Measurements from ENCODE around the gene CCNL2. TPM values are rescaled to one million over a fixed set of nuclear protein-coding genes. Genes with fewer than 3 reads are reported as not detected.

The CCNL2 gene
- total and polyA plus RNA-seq, 2 of the 13 experiments (the other 11 are each of a cell fraction or from before 2014, with no cell fraction given), result 105 to 340 TPM

DNA sequence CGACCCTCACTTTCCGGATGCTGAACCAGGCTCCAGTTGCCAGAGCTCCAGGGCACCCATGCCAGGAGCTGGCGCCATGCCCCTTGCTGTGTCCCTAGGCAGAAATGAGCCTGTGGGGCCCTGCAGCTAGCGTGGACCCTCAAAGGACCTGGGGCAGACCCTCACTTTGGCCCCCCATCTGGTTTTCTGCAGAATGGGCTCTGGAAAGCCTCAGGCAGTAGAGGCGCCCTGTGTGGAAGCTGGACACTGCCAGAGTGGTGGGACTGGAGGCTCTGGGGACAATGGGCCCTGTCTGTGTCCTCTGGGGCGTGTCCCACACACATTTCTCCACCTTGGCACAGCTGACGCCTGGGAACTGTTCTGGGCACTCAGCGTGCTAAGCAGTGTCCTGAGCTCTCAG is 17.8 kb downstream of the CCNL2 start:
- Histone ChIP-seq H3K36me3 (replicated peaks in 1 of 2; ENCODE audit: control insufficient read depth in 1 of 2, insufficient read depth in 2 of 2, low read length in 2 of 2) (peaks cover 4 to 7% of the 10 kb centered on the region in 2 experiments), H3K4me2 (ENCODE audit: low read depth, low read length) (no peak overlapping the region), H3K4me3 (replicated peaks in 1 of 3; ENCODE audit: insufficient read depth in 1 of 3, low read depth in 2 of 3, low read length in 3 of 3) (no peak overlapping the region), H2AFZ (ENCODE audit: low read length) (no peak overlapping the region), H3K9me3 (ENCODE audit: low read length) (no peaks in the 10 kb centered on the region), H3K27ac (ENCODE audit: extremely low read length, insufficient read depth, low read length) (no peak overlapping the region), H3K9ac (ENCODE audit: insufficient read depth, low read depth, low read length) (no peak overlapping the region), H3K79me2 (ENCODE audit: insufficient read depth, low read length) (no peaks in the 10 kb centered on the region), H3K27me3 (ENCODE audit: control insufficient read depth in 1 of 2, insufficient read depth in 2 of 2, low read length in 2 of 2) (no peaks in the 10 kb centered on the region), H3K4me1 (ENCODE audit: insufficient read depth, low read length) (peaks cover 34% of the 10 kb centered on the region), H4K20me1 (ENCODE audit: insufficient read depth, low read length) (no peaks in the 10 kb centered on the region)
- ChIA-PET CTCF (ENCODE audit: low intra/inter-chr PET ratio, low total read pairs) (no interaction called here), POLR2A (no interaction called here)
- BruUV-seq (replicated peaks), result no TSS peak
- DNase-seq (ENCODE audit: low spot score), result no peak
- FAIRE-seq, result no peak
- no peak for TF ChIP-seq ZNF367 (CRISPR knock-in tag; IDR thresholded peaks at IDR 0.05; ENCODE audit: borderline replicate concordance)
- 100% methylated on average over 1 of the region's 8 CpGs for WGBS (ENCODE audit: low lambda C conversion rate)
- no peak for ATAC-seq
- in situ Hi-C loops (cut with HindIII; ENCODE audit: extremely low pct_ligation_motif_present, low pct_unique_long_range_greater_than_20kb) (no loop called here), intact Hi-C loops (cut with micrococcal nuclease; ENCODE audit: unreplicated experiment) (no loop called here)

DNA sequence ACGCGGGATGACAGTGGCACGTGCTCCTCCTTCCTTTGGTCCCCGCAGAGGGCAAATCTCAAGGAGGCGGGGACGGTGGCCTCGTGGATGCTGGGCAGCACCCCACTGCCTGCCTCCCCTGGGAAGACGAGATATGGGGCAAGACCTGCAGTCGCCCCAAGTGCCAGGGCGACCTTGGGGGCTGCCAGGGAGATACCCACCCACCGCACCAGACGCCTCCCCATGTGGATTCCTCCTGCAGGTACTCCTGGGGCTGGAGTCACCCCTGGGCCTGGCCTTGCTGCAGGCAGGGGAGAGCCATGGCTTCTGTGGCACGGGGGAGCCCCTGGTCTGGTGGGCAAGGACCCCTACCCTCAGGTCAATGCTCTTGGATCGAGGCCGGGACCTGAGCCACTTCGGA is 18.3 kb downstream of the CCNL2 start:
- no peak for ATAC-seq
- CTCF ChIA-PET (ENCODE audit: low intra/inter-chr PET ratio, low total read pairs), result no interaction called here
- H3K9me3 ChIP-seq (ENCODE audit: low read length), result no peaks in the 10 kb centered on the region

More for the DNA sequence above, 18.3 kb downstream of the CCNL2 start:
- POLR2A ChIA-PET, result no interaction called here
- Histone ChIP-seq H3K9ac (ENCODE audit: insufficient read depth, low read depth, low read length) (no peak overlapping the region), H3K4me1 (ENCODE audit: insufficient read depth, low read length) (peaks cover 37% of the 10 kb centered on the region), H3K79me2 (ENCODE audit: insufficient read depth, low read length) (no peaks in the 10 kb centered on the region), H3K4me2 (ENCODE audit: low read depth, low read length) (no peak overlapping the region), H3K4me3 (replicated peaks in 1 of 3; ENCODE audit: insufficient read depth in 1 of 3, low read depth in 2 of 3, low read length in 3 of 3) (no peak overlapping the region), H3K27me3 (ENCODE audit: control insufficient read depth in 1 of 2, insufficient read depth in 2 of 2, low read length in 2 of 2) (no peaks in the 10 kb centered on the region), H2AFZ (ENCODE audit: low read length) (no peak overlapping the region), H4K20me1 (ENCODE audit: insufficient read depth, low read length) (no peaks in the 10 kb centered on the region), H3K27ac (ENCODE audit: extremely low read length, insufficient read depth, low read length) (no peak overlapping the region), H3K36me3 (replicated peaks in 1 of 2; ENCODE audit: control insufficient read depth in 1 of 2, insufficient read depth in 2 of 2, low read length in 2 of 2) (peaks cover 2 to 3% of the 10 kb centered on the region in 2 experiments; a peak in 4 of 5 replicates)
- 100% methylated on average over 3 of the region's 16 CpGs for WGBS (ENCODE audit: low lambda C conversion rate)
- in situ Hi-C loops (cut with HindIII; ENCODE audit: extremely low pct_ligation_motif_present, low pct_unique_long_range_greater_than_20kb), result no loop called here
- no TSS peak for BruUV-seq (replicated peaks)
- FAIRE-seq (no peak), DNase-seq (ENCODE audit: low spot score) (no peak)
- TF ChIP-seq ZNF496 (CRISPR knock-in tag; IDR thresholded peaks at IDR 0.05; ENCODE audit: insufficient replicate concordance), result no peak
- no peak for TF ChIP-seq ZNF260 (CRISPR knock-in tag; IDR thresholded peaks at IDR 0.05; ENCODE audit: borderline replicate concordance, low read depth)
- TF ChIP-seq ZNF557 (CRISPR knock-in tag; IDR thresholded peaks at IDR 0.05), result no peak
- no peak for TF ChIP-seq CEBPB (IDR thresholded peaks at IDR 0.05; ENCODE audit: borderline replicate concordance, low read depth, low read length)
- TF ChIP-seq, protein P1, sequence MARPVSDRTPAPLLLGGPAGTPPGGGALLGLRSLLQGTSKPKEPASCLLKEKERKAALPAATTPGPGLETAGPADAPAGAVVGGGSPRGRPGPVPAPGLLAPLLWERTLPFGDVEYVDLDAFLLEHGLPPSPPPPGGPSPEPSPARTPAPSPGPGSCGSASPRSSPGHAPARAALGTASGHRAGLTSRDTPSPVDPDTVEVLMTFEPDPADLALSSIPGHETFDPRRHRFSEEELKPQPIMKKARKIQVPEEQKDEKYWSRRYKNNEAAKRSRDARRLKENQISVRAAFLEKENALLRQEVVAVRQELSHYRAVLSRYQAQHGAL (CRISPR knock-in tag; IDR thresholded peaks at IDR 0.05; ENCODE audit: not compliant biosample characterization), result no peak
- no peak for TF ChIP-seq ZNF747 (CRISPR knock-in tag; IDR thresholded peaks at IDR 0.05; ENCODE audit: borderline replicate concordance)
- no peak for TF ChIP-seq ARNTL (CRISPR knock-in tag; IDR thresholded peaks at IDR 0.05)
- TF ChIP-seq PCBP1 (IDR thresholded peaks at IDR 0.05; ENCODE audit: borderline replicate concordance, low read depth, low read length), result no peak
- TF ChIP-seq ONECUT2 (CRISPR knock-in tag; IDR thresholded peaks at IDR 0.05), result no peak
- TF ChIP-seq ZNF124 (CRISPR knock-in tag; IDR thresholded peaks at IDR 0.05), result no peak
- no peak for TF ChIP-seq MEF2D (CRISPR knock-in tag; IDR thresholded peaks at IDR 0.05)
- TF ChIP-seq PHF21A (CRISPR knock-in tag; IDR thresholded peaks at IDR 0.05), result no peak
- TF ChIP-seq RAD21 (CRISPR knock-in tag; IDR thresholded peaks at IDR 0.05), result no peak
- no peak for TF ChIP-seq CAMTA2 (CRISPR knock-in tag; IDR thresholded peaks at IDR 0.05; ENCODE audit: borderline replicate concordance)
- no peak for TF ChIP-seq ZNF589 (CRISPR knock-in tag; conservative IDR thresholded peaks at IDR 0.05)
- no peak for TF ChIP-seq HOXA7 (CRISPR knock-in tag; IDR thresholded peaks at IDR 0.05)
- TF ChIP-seq GABPA (IDR thresholded peaks at IDR 0.05; ENCODE audit: low read depth, low read length), result no peak
- no peak for TF ChIP-seq GABPA (CRISPR knock-in tag; IDR thresholded peaks at IDR 0.05; ENCODE audit: low read depth)
- intact Hi-C loops (cut with micrococcal nuclease; ENCODE audit: unreplicated experiment), result no loop called here
